Adipose tissue (tissue), 3 donors: Measurements from ENCODE around the gene PIAS1. TPM values are rescaled to one million over a fixed set of nuclear protein-coding genes. Genes with fewer than 3 reads are reported as not detected.

Source experiments
- H3K27ac ChIP-seq: one replicate; pipeline ENCODE4 v1.5.1; 2013; ENCODE audit warnings: low read depth, low read length
- WGBS, 3 donors: extraction: QIAGEN DNeasy Blood & Tissue Kit; methylation state at CpG; one replicate each; pipeline ENCODE4 v1.1.7; 2013; 5-methylcytosine and 5-hydroxymethylcytosine counted together
- polyA plus RNA-seq, 3 donors: library from polyadenylated mRNA; stranded (reverse); fragments of 200-250 nt; gene quantifications; one replicate each; pipeline ENCODE4 v1.2.3, GENCODE V29; 2013
- donor health status: healthy with polysubstance abuse.
- donor health status: Bipolar disorder and iron deficiency.
- donor health status: healthy.

The PIAS1 gene
- polyA plus RNA-seq, 3 donors: 4.6 to 10.8 (median 7.9) TPM

DNA sequence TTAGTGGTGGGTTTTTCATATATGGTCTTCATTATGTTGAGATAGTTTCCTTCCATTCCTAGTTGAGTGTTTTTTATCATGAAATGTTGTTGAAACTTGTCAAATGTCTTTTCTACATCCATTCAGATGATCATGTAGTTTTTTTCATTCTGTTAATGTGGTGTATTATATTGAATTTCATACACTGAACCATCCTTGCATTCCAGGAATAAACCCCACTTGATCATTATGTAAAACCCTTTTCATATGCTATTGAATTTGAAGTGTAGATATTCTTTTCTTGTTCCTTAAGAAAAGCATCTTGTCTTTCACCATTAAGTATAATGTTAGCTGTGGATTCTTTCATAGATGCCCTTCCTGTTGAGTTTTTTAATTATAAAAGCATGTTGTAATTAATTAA is 42.9 kb downstream of the PIAS1 start:
- no peak overlapping the region for H3K27ac ChIP-seq

DNA sequence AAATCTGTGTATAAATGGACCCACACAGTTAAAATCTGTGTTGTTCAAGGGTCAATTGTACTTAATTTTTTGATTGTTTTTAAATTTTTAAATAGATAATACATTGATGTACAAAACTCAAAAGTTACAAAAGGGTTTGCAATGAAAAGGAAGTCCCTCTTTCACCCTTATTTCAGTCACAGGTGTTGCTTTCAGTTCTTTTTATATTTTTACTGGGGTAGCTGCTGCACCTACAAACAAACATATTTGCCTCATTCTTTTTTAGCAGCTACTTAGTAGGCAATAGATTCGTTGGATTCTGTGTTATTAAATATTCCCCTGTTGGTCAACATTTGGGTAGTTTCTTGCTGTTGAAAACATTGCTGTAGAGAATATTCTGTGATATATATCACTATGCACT is 44.4 kb downstream of the PIAS1 start:
- 70 to 80% (median 74%) methylated on average over 1 of the region's 1 CpG for WGBS, 3 donors
- H3K27ac ChIP-seq: no peak overlapping the region

- 74 to 98% (median 98%) methylated on average over 2 of the region's 2 CpGs for WGBS, 3 donors
- no peak overlapping the region for H3K27ac ChIP-seq
These were observed 46.1 kb downstream of the PIAS1 start for GRCh38 chr15:68100194-68100593.

- no peak overlapping the region for H3K27ac ChIP-seq
- 97 to 99% (median 98%) methylated on average over 6 of the region's 6 CpGs for WGBS, 3 donors
These were observed 49.5 kb downstream of the PIAS1 start for GRCh38 chr15:68103603-68104002.

GRCh38 chr15:68106656-68107055 is 52.5 kb downstream of the PIAS1 start:
- 57 to 72% (median 66%) methylated on average over 4 of the region's 4 CpGs for WGBS, 3 donors

DNA sequence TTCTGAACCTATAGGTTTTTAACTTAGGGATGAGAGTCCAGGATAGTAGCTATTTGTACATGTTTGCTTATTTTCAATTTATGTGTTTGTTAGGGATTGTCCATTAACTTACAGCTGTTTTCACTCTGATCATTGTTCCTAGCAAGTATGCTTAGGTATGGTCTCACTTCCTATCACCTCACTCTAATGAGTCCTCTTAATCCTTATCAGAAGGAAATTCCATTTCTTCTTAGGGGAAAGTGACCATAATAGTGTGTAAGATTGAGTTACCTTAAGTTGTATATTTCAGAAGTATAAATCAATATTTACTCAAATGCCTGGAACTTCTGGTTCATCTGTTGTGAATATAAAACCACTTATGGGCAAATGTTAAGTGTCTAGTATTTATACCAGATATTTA is 53.0 kb downstream of the PIAS1 start:
- no peak overlapping the region for H3K27ac ChIP-seq

More at GRCh38 chr15:68106656-68107055, 52.5 kb downstream of the PIAS1 start:
- H3K27ac ChIP-seq: no peak overlapping the region

DNA sequence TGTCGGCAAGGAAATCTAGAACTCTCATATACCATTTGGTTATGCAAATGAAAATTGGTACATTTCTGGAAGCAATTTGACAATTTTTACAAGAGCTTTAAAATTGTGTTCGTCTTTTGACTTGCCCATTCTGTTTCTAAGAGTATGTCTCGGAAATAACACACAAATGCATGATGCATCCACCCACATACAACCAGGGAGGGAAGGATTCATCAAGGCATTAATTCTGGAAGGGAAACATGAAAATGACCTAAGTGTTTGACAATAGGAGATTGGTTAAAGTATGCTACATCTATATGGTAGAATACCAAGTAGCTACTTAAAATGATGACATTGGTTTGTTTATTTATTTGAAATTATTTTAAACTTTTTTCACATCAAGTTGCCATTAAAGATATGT is 58.6 kb downstream of the PIAS1 start:
- H3K27ac ChIP-seq: no peak overlapping the region
- WGBS, 3 donors: 59 to 64% (median 61%) methylated on average over 3 of the region's 3 CpGs

DNA sequence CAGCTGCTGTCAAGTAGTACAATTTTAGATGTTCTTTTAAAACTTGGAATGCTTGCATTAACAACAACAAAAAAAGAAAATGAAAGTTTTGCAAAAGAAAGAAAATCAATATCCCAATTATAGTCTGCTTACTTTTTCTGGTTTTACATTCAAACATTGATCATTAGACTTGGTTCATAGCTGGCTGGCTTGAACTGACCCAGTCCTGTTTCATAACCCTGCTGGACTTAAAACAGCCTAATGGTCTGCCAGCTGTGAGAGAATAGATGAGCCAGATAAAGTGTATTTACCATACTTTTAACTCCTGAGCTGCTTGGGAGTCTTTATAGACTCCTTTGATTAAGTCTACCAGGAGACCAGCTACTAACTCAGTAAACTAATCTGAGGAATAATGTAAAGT is 59.2 kb downstream of the PIAS1 start:
- no peak overlapping the region for H3K27ac ChIP-seq

GRCh38 chr15:68113751-68114150 is 59.6 kb downstream of the PIAS1 start:
- WGBS, 3 donors: 4 to 12% (median 9%) methylated on average over 1 of the region's 1 CpG
- H3K27ac ChIP-seq: no peak overlapping the region

DNA sequence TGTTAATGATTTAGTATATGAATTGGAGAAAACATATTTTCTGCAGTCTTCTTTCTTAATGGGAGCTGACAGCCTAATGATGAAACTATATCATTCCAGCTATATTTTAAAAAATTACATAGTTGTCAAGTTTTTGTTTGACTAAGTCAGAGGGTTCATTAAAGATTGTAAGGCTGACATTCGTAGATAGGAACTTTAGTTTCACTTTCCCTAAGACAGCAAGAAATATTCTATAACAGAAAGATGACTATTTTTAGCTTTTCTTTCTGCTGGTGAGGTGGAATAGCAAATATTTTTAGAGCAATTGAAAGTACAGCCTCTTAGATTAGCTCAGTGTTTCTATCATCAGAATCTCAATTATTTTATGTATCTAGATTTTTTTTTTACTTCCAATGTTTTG is 60.2 kb downstream of the PIAS1 start:
- H3K27ac ChIP-seq: no peak overlapping the region
- 0% methylated on average over 1 of the region's 1 CpG for WGBS, 3 donors

- WGBS, 3 donors: 26 to 46% (median 31%) methylated on average over 2 of the region's 2 CpGs
- no peak overlapping the region for H3K27ac ChIP-seq
These were observed 60.7 kb downstream of the PIAS1 start for GRCh38 chr15:68114840-68115239.

- H3K27ac ChIP-seq: no peak overlapping the region
- WGBS, 3 donors: 37 to 97% (median 90%) methylated on average over 2 of the region's 2 CpGs
These were observed 70.6 kb downstream of the PIAS1 start for GRCh38 chr15:68124700-68125099.

DNA sequence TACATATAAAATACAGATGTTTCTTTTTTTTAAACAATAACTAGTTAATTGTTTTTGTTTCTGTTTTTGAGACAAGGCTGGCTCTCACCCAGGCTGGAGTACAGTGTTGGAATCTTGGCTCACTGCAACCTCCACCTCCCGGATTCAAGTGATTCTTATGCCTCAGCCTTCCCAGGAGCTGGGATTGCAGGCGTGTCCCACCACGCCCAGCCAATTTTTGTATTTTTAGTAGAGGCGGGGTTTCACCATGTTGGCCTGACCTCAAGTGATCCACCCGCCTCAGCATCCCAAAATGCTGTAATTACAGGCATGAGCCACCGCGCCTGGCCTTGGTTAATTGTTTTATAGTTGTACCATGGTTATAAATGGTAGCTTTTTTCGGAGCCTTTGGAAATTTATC is 72.3 kb downstream of the PIAS1 start:
- WGBS, 3 donors: 43 to 66% (median 65%) methylated on average over 8 of the region's 8 CpGs
- no peak overlapping the region for H3K27ac ChIP-seq

- no peak overlapping the region for H3K27ac ChIP-seq
- 51 to 97% (median 93%) methylated on average over 3 of the region's 3 CpGs for WGBS, 3 donors
These were observed 75.0 kb downstream of the PIAS1 start for GRCh38 chr15:68129072-68129471.

GRCh38 chr15:68130851-68131250 is 76.7 kb downstream of the PIAS1 start:
- H3K27ac ChIP-seq: no peak overlapping the region
- 34 to 99% (median 94%) methylated on average over 3 of the region's 3 CpGs for WGBS, 3 donors

GRCh38 chr15:68137096-68137495 is 83.0 kb downstream of the PIAS1 start:
- WGBS, 3 donors: 45 to 100% (median 93%) methylated on average over 1 of the region's 1 CpG
- H3K27ac ChIP-seq: no peak overlapping the region

DNA sequence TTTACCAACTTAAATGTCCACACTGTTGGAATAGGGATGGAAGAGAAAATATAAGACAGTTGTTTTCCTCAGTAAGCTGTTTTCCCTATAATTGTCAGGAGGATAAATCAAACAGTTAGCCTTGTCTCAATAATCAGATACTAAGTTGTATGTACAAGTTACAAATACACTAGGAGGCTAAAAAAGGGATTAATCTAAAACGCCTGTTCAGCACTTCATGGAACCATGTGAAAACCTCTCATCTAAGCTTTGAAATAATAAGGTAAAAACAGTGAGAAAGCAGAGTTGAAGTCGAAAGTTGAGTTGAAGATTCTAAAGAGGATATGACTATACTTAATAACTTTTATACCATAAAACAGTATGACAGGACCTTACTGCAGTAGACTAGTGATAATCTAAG is 89.0 kb downstream of the PIAS1 start:
- 93 to 96% (median 96%) methylated on average over 2 of the region's 2 CpGs for WGBS, 3 donors

GRCh38 chr15:68143785-68144184 is 89.7 kb downstream of the PIAS1 start:
- no peak overlapping the region for H3K27ac ChIP-seq
- 71 to 92% (median 86%) methylated on average over 1 of the region's 1 CpG for WGBS, 3 donors

More for the DNA sequence above, 89.0 kb downstream of the PIAS1 start:
- H3K27ac ChIP-seq: no peak overlapping the region

- no peak overlapping the region for H3K27ac ChIP-seq
These were observed 91.6 kb downstream of the PIAS1 start for GRCh38 chr15:68145706-68146105.

DNA sequence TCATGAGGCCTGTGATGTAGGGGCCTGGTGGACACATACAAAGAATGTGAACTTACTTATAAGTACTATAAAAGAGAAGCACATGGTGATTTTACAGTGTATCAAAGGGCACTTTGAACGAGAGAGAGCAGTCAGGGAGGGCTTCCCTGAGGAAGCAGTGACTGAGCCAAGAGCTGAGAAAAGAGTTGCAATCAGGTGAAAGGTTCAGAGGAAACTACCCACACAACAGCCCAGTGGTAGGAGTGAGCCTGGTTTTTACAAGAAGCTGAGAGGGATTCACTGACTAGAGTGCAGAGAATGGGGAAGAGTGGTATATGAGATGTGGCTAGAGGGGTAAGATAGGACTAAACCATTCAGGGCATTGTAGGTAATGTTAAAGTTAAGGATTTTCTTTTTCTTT is 93.9 kb downstream of the PIAS1 start:
- no peak overlapping the region for H3K27ac ChIP-seq
- 79 to 100% (median 82%) methylated on average over 1 of the region's 1 CpG for WGBS, 3 donors

DNA sequence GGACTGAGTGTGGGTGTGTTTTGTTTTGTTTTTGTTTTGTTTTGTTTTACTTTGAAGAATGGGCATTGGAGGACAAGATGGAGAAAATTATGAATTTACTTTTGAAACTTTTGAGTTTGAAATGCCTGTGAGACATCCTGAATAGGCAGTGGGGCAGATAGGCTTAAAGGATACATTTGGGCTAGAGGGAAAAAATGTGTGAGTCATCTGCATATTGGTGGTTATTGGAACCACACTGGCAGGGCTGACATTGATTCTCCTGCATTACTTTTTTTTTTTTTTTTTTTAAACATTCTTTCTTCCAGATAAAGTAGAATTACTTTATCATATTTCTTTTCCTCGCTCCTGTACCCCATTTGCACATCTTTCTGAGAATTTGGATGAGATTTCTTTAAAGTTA is 94.9 kb downstream of the PIAS1 start:
- 93 to 97% (median 95%) methylated on average over 1 of the region's 1 CpG for WGBS, 3 donors

More for the DNA sequence above, 94.9 kb downstream of the PIAS1 start:
- H3K27ac ChIP-seq: no peak overlapping the region
